Spleen (tissue), 11 donors: ENCODE data around the gene FRMPD2. TPM values are rescaled to one million over a fixed set of nuclear protein-coding genes. Genes with fewer than 3 reads are reported as not detected.

Source experiments
- DNase-seq: peaks from one replicate; pipeline ENCODE4 v3.0.0-alpha.2; 2020
- H3K27ac ChIP-seq, 8 donors: fragments of 200-600 bp; sonication (generic) in 7 of 8; 1 replicate in 4 of 8; 2 replicates in 4 of 8; pipeline versions ENCODE4 v1.5.0 to v1.8.0; 2016 to 2021; ENCODE audit warnings: inconsistent platforms in 4 of 8, mild to moderate bottlenecking in 4 of 8, moderate library complexity in 1 of 8
- H3K27me3 ChIP-seq, 7 donors: fragments of 200-600 bp; sonication (generic) in 6 of 7; replicated peaks in 1 of 7; 1 replicate in 4 of 7; 2 replicates in 3 of 7; pipeline versions ENCODE4 v1.5.0 to v1.8.0; 2016 to 2021; ENCODE audit warnings: inconsistent platforms in 3 of 7, mild to moderate bottlenecking in 1 of 7
- H3K36me3 ChIP-seq, 6 donors: fragments of 200-600 bp; sonication (generic) in 5 of 6; 1 replicate in 4 of 6; 2 replicates in 2 of 6; pipeline versions ENCODE4 v1.5.0 to v1.8.0; 2016 to 2021; ENCODE audit warnings: inconsistent platforms in 2 of 6
- H3K4me1 ChIP-seq, 6 donors: fragments of 200-600 bp; sonication (generic) in 5 of 6; 1 replicate in 3 of 6; 2 replicates in 3 of 6; pipeline versions ENCODE4 v1.5.0 to v1.8.0; 2016 to 2021; ENCODE audit warnings: inconsistent platforms in 3 of 6
- H3K4me3 ChIP-seq, 8 donors: fragments of 200-600 bp; sonication (generic) in 7 of 8; 1 replicate in 4 of 8; 2 replicates in 4 of 8; pipeline versions ENCODE4 v1.5.0 to v1.8.0; 2016 to 2021; ENCODE audit warnings: inconsistent platforms in 4 of 8, mild to moderate bottlenecking in 4 of 8, moderate library complexity in 2 of 8
- H3K9me3 ChIP-seq, 8 donors: fragments of 200-600 bp; sonication (generic) in 7 of 8; 1 replicate in 4 of 8; 2 replicates in 4 of 8; pipeline versions ENCODE4 v1.5.0 to v1.8.0; 2016 to 2021; ENCODE audit warnings: inconsistent platforms in 4 of 8
- POLR2A ChIP-seq, 3 donors: fragments of 450-650 bp; IDR thresholded peaks; one replicate each; pipeline ENCODE4 v1.5.1; 2017; ENCODE audit warnings: antibody characterized with exemption in 3 of 3, mild to moderate bottlenecking in 1 of 3
- POLR2AphosphoS5 ChIP-seq, 3 donors: sonication (generic); formaldehyde crosslinking; IDR thresholded peaks; one replicate each; pipeline ENCODE4 v1.5.1; 2017; ENCODE audit warnings: antibody characterized with exemption in 3 of 3
- WGBS, 5 donors: extraction: QIAGEN DNeasy Blood & Tissue Kit in 3 of 5; methylation state at CpG; one replicate each; pipeline versions ENCODE4 v1.1.5 to v1.1.7; 2013 to 2018; 5-methylcytosine and 5-hydroxymethylcytosine counted together
- intact Hi-C: fragments of 100-400 bp; cut with DNase I; formaldehyde crosslinking; loops from one replicate; pipeline ENCODE4 v1.15.0; 2023; ENCODE audit warnings: low total_unique reads
- polyA plus RNA-seq, 3 donors: library from polyadenylated mRNA; stranded (reverse); fragments of 200-250 nt; gene quantifications; one replicate each; pipeline ENCODE4 v1.2.1, GENCODE V29; 2013
- total RNA-seq, 7 donors: library from RNA; depleted of rRNA in 3 of 7; stranded (reverse); fragments of >200 nt in 3 of 7; fragmentation: NEBNext Ultra II Directional in 4 of 7; extraction: Animal tissue kit (Norgen Biotek cat#: 25700) in 4 of 7; gene quantifications; one replicate each; pipeline versions ENCODE4 v1.1.0 to v1.2.1, GENCODE V29; 2016 to 2021
- TF ChIP-seq, protein P1 (sequence below), 11 experiments: fragments of 200-600 bp in 7 of 11; fragments of 450-650 bp in 4 of 11; sonication (generic) in 4 of 11; IDR thresholded peaks in 8 of 11; conservative IDR thresholded peaks in 3 of 11; 1 replicate in 7 of 11; 2 replicates in 4 of 11; pipeline versions ENCODE4 v1.4.0 to v1.8.0; 2016 to 2021; ENCODE audit warnings: antibody characterized with exemption in 11 of 11, inconsistent platforms in 4 of 11, mild to moderate bottlenecking in 1 of 11
- donor health status: healthy with polysubstance abuse.
- donor health status: DM: no; HTN: no; CAD: no; lungs with moderate emphysema.
- donor health status: DM: no; HTN: no; CAD: no.
- donor health status: Bipolar disorder and iron deficiency.
- donor health status: healthy.
- donor health status: DM: no; HTN: no; CAD: no.
- donor health status: DM: yes; HTN: yes; CAD: no.

The FRMPD2 gene
- total and polyA plus RNA-seq, 10 donors: 0.33 TPM; not detected in 9

DNA sequence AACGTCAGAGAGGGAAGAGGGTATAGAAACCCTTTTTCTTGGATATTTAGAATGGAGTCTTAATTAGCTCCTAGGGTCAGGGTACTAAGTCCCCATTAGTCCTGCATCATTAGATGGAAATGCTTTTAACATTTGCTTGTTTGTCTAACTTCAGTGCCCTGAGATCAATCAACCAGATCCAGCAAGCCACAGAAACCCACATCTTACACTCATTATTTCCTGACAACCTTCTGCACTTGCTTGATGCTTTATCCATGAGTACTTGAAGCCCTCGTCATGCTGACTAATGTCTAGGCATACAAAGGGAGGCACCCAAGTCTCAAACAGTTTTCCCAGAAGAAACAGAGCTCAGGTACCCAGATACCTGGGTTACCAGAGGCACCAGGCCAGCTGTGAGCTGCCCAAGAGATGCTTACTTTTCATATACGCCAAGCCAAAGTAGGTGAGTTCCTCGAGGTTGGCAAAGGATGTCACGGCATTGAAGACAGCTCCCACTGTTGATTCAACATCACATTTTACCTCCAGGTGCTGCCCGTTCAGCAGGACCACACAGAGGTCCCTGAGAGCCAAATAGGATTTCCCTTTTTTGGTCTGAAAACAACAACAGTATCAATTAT lies 42.7 kb downstream of the FRMPD2 start:
- no peak for DNase-seq
- no peaks in the 10 kb centered on the region for H3K4me1 ChIP-seq
- TF ChIP-seq POLR2AphosphoS5 (IDR thresholded peaks at IDR 0.05): no peak
- TF ChIP-seq POLR2A (IDR thresholded peaks at IDR 0.05): no peak
- TF ChIP-seq, protein P1, sequence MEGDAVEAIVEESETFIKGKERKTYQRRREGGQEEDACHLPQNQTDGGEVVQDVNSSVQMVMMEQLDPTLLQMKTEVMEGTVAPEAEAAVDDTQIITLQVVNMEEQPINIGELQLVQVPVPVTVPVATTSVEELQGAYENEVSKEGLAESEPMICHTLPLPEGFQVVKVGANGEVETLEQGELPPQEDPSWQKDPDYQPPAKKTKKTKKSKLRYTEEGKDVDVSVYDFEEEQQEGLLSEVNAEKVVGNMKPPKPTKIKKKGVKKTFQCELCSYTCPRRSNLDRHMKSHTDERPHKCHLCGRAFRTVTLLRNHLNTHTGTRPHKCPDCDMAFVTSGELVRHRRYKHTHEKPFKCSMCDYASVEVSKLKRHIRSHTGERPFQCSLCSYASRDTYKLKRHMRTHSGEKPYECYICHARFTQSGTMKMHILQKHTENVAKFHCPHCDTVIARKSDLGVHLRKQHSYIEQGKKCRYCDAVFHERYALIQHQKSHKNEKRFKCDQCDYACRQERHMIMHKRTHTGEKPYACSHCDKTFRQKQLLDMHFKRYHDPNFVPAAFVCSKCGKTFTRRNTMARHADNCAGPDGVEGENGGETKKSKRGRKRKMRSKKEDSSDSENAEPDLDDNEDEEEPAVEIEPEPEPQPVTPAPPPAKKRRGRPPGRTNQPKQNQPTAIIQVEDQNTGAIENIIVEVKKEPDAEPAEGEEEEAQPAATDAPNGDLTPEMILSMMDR (IDR thresholded peaks at IDR 0.05 in 8 of 11, conservative IDR thresholded peaks at IDR 0.05 in 3 of 11): no peak
- no peaks in the 10 kb centered on the region for H3K9me3 ChIP-seq
- no peak overlapping the region for H3K4me3 ChIP-seq
- H3K36me3 ChIP-seq: no peaks in the 10 kb centered on the region
- 57 to 74% (median 70%) methylated on average over 6 of the region's 6 CpGs for WGBS, 5 donors
- intact Hi-C loops: no loop called here
- H3K27ac ChIP-seq: no peak overlapping the region
- H3K27me3 ChIP-seq: peaks cover 0 to 7% (median 0%) of the 10 kb centered on the region in 7 donors

DNA sequence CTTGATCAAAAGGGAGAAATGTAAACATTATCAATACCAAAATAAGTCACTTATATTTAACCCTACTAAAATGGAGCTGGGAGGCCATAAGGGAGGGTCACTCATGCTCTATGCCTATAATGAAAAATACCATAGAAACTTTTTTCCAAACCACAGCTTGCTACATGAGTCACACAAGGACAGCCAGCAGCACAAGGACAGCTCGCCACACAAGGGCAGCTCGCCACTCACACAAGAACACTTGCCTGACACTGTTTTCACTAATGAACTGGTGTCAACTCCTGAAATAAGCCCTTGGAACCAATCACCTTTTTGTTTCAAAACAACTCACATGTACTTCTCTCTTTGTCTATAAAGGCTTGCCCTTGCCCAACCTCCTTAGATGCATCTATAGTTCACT lies 43.3 kb downstream of the FRMPD2 start:
- H3K4me1 ChIP-seq: no peaks in the 10 kb centered on the region
- 47 to 82% (median 70%) methylated on average over 2 of the region's 2 CpGs for WGBS, 5 donors
- H3K9me3 ChIP-seq: no peaks in the 10 kb centered on the region
- peaks cover 0 to 7% (median 0%) of the 10 kb centered on the region in 7 donors for H3K27me3 ChIP-seq
- intact Hi-C loops: no loop called here
- DNase-seq: no peak
- no peaks in the 10 kb centered on the region for H3K36me3 ChIP-seq
- H3K27ac ChIP-seq: no peak overlapping the region
- TF ChIP-seq, protein P1 (IDR thresholded peaks at IDR 0.05 in 8 of 11, conservative IDR thresholded peaks at IDR 0.05 in 3 of 11): no peak
- TF ChIP-seq POLR2A (IDR thresholded peaks at IDR 0.05): no peak
- TF ChIP-seq POLR2AphosphoS5 (IDR thresholded peaks at IDR 0.05): no peak
- no peak overlapping the region for H3K4me3 ChIP-seq

DNA sequence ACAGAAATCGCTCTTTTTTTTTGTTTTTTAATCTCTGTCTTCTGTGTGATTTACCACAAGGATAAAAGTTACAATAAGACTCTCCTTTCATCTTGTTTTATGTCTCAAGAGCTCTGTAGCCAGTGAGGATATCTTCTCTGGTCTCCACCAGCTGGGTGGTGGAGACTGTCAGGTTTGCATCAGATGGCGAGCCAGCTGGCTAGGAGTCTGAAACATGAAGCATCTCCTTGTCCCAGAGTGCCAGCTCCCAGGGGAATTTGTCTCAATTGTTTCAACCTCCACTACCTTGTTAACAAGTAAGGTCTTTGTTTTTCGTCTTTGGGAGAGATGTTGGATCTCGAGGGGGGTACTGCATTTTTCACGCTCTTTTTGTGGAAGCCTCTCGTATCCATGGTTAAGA lies 47.3 kb downstream of the FRMPD2 start:
- H3K4me3 ChIP-seq: no peak overlapping the region
- no peaks in the 10 kb centered on the region for H3K36me3 ChIP-seq
- H3K27ac ChIP-seq: no peak overlapping the region
- DNase-seq: no peak
- H3K4me1 ChIP-seq: peaks cover 0 to 12% (median 5%) of the 10 kb centered on the region in 6 donors
- H3K9me3 ChIP-seq: no peaks in the 10 kb centered on the region
- intact Hi-C loops: no loop called here
- no peaks in the 10 kb centered on the region for H3K27me3 ChIP-seq
- TF ChIP-seq POLR2AphosphoS5 (IDR thresholded peaks at IDR 0.05) (no peak), POLR2A (IDR thresholded peaks at IDR 0.05) (no peak)
- TF ChIP-seq, protein P1 (IDR thresholded peaks at IDR 0.05 in 8 of 11, conservative IDR thresholded peaks at IDR 0.05 in 3 of 11): no peak
- WGBS, 5 donors: 89 to 92% (median 90%) methylated on average over 6 of the region's 6 CpGs

DNA sequence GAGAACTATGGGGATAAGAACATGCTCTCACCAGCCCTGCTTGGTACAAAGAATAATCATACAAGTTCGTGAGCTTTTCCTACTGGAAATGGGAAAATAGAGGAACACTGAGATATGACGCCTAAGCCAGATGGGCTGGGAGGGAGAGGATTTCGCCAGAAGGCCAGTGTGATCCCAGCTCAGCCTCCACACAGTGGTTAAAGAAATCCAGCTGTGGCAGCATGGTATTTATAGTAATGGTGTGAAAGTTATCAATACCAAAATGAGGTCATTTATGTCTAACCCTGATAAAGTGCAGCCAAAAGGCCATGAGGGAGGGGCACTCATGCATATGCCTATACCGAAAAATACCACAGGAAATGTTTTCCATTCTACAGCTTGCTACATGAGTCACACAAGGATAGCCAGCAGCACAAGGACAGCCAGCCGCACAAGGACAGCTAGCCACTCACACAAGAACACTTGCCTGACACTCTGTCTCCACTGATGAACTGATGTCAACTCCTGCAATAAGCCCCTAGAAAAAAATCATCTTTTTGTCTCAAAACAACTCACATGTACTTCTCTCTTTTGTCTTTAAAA lies 49.4 kb downstream of the FRMPD2 start:
- Histone ChIP-seq H3K4me3 (no peak overlapping the region), H3K4me1 (peaks cover 0 to 12% (median 5%) of the 10 kb centered on the region in 6 donors), H3K27ac (peak overlapping the region in 2 of 8 donors; percentile 22 to 54), H3K36me3 (no peaks in the 10 kb centered on the region), H3K27me3 (no peaks in the 10 kb centered on the region), H3K9me3 (no peaks in the 10 kb centered on the region)
- 52 to 80% (median 72%) methylated on average over 5 of the region's 5 CpGs for WGBS, 5 donors
- intact Hi-C loops: no loop called here
- TF ChIP-seq, protein P1 (IDR thresholded peaks at IDR 0.05 in 8 of 11, conservative IDR thresholded peaks at IDR 0.05 in 3 of 11): no peak
- TF ChIP-seq POLR2AphosphoS5 (IDR thresholded peaks at IDR 0.05) (no peak), POLR2A (IDR thresholded peaks at IDR 0.05) (no peak)
- no peak for DNase-seq
